A172 (cell line): ENCODE measurements around the gene TMEM254. TPM values are rescaled to one million over a fixed set of nuclear protein-coding genes. Genes with fewer than 3 reads are reported as not detected.
A peak's percentile ranks its signal among the peaks of the same experiment; 100 is the strongest.
"Not testable (repeated sequence)": the region's sequence is repeated elsewhere in the genome, so short reads cannot be mapped to it uniquely, and the experiment has no call there.

Source experiments
- DNase-seq: peaks from one replicate; pipeline ENCODE4 v3.0.0-alpha.2; 2015; ENCODE audit warnings: low spot score
- total RNA-seq: library from RNA; depleted of rRNA; stranded (reverse); fragments of >200 nt; shearing (Covaris generic); gene quantifications from 2 replicates; pipeline ENCODE4 v1.2.3, GENCODE V29; 2014; rRNA removed

TMEM254 gene
- total RNA-seq, 1 experiment from 2014 or later, result 12.1 TPM

- no peak for DNase-seq
These were observed 54.7 kb downstream of the TMEM254 start for GRCh38 chr10:80133206-80133605.

DNA sequence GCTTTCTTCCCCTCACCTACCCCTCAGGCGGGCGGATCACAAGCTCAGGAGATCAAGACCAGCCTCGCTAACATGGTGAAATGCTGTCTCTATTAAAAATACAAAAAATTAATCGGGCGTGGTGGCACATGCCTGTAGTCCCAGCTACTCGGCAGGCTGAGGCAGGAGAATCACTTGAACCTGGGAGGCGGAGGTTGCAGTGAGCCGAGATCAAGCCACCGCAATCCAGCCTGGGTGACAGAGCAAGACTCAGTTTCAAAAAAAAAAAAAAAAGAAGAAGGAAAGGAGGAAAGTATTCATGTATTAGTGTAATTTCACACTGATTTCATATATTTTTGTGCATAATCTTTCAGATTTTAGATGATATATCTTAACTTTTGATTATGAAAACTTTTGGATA is 55.2 kb downstream of the TMEM254 start:
- DNase-seq, result not testable (repeated sequence)

DNA sequence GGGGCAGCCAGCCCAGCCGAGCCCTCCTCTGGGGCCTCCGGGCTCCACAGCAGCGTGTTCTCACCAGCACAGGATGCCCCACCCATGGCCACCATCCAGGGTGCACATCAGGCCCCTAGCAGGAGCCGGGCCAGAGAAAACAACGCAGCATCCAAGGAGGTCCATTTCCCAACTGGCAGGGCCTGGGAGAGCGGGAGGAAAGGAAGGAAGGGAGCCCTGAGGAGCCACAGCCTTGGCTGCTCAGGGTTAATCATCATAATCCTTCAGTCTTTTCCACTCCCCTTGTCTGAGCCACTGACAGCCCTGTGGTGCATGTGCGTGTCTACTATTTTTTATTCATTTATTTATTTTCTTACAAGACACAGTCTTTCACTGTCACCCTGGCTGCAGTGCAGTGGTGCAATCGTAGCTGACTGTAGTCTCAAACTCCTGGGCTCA is 57.7 kb downstream of the TMEM254 start:
- DNase-seq, result peak; percentile 74

GRCh38 chr10:80137031-80137862 is 58.8 kb downstream of the TMEM254 start:
- no peak for DNase-seq

- DNase-seq, result no peak
These were observed 59.5 kb downstream of the TMEM254 start for GRCh38 chr10:80137920-80138319.

DNA sequence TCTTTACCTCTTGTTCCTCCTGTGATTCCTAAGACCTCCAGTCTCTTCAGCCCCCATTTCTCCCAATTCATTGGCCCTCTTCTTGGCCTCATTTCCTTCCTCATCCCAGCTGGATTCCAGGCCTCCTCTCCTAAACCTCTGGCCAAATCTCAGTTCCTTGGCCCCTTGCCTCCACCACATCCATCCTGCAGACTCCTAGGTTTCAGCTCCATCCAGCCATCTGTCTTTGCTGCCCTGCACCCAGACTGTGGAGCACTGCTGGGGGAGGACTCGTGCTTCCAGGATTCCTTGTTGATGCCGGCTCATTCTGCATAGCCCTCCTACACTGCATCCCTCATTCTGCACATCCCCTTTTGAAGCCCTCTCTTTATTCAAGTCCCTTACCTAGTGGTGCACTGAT is 60.8 kb downstream of the TMEM254 start:
- no peak for DNase-seq

DNA sequence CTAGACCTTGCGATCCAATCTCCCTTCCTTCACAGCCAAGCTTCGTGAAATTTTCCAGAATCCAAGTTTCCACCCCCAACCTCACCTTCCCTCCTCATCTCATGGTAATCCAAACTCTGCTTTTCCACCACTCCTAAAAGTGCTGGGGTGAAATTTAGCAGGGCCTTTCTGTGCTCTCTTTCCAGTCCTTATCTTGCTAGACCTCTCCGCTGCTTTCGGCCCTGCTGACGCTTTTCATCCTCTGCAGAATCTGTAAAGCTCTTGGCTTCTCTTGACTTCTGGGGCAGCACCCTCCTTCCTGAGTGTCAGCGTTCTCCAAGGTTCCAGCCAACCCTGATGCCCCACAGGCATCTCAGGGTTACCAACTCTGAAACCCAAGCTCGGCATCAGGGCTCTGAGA is 61.8 kb downstream of the TMEM254 start:
- DNase-seq, result no peak

- DNase-seq, result no peak
These were observed 63.4 kb downstream of the TMEM254 start for GRCh38 chr10:80141696-80142460.

Other genes with a start within 250 kb of the TMEM254 start
- 0.12 TPM in 1 of 2 replicates, not detected in the other for gene SFTPD, start 129.6 kb upstream of the TMEM254 start, total RNA-seq
- gene PLAC9, start 54.1 kb downstream of the TMEM254 start, total RNA-seq, result 0.21 TPM in 1 of 2 replicates, not detected in the other
- 110 and 120 TPM in 2 replicates for gene ANXA11, start 126.9 kb downstream of the TMEM254 start, total RNA-seq
- 0.34 and 2.2 TPM in 2 replicates for gene MAT1A, start 211.0 kb downstream of the TMEM254 start, total RNA-seq